Mesothelial cell of epicardium (in vitro differentiated cells): Measurements from ENCODE around the gene LPIN1. TPM values are rescaled to one million over a fixed set of nuclear protein-coding genes. Genes with fewer than 3 reads are reported as not detected.

Source experiments
- DNase-seq, 2 experiments: peaks; one replicate each; pipeline ENCODE4 v3.0.0; 2021; ENCODE audit warnings: low spot score in 2 of 2; ENCODE audit not compliant: unreplicated experiment in 2 of 2
- H3K27ac Mint-ChIP-seq: 2 replicates; pipeline ENCODE4 v1.8.0; 2021; ENCODE audit warnings: mixed read lengths
- H3K27me3 Mint-ChIP-seq: 2 replicates; pipeline ENCODE4 v1.8.0; 2021; ENCODE audit warnings: low read depth, mixed read lengths
- H3K36me3 Mint-ChIP-seq: 2 replicates; pipeline ENCODE4 v1.8.0; 2021; ENCODE audit warnings: mixed read lengths
- H3K4me1 Mint-ChIP-seq: 2 replicates; pipeline ENCODE4 v1.8.0; 2021; ENCODE audit warnings: mixed read lengths
- H3K4me3 Mint-ChIP-seq: 2 replicates; pipeline ENCODE4 v1.8.0; 2021; ENCODE audit warnings: mild to moderate bottlenecking, moderate library complexity, mixed read lengths
- H3K9me3 Mint-ChIP-seq: 2 replicates; pipeline ENCODE4 v1.8.0; 2021; ENCODE audit warnings: mixed read lengths
- CTCF ChIP-seq: fragments of 200-600 bp; sonication (generic); IDR thresholded peaks from one replicate; pipeline ENCODE4 v1.5.0; 2021; ENCODE audit warnings: antibody characterized with exemption; ENCODE audit not compliant: unreplicated experiment
- total RNA-seq: library from RNA; stranded (reverse); gene quantifications from 3 replicates; pipeline ENCODE4 v1.2.1, GENCODE V29; 2021

The LPIN1 gene
- total RNA-seq, 1 donor from 2014 or later: 36.1 TPM

GRCh38 chr2:11824901-11825828 lies 78.7 kb downstream of the LPIN1 start:
- DNase-seq: no peak
- no peak for TF ChIP-seq CTCF
- H3K27ac Mint-ChIP-seq: no peak overlapping the region
- no peak overlapping the region for H3K4me3 Mint-ChIP-seq
- no peaks in the 10 kb centered on the region for H3K27me3 Mint-ChIP-seq
- no peaks in the 10 kb centered on the region for H3K9me3 Mint-ChIP-seq
- H3K36me3 Mint-ChIP-seq: peaks cover 39% of the 10 kb centered on the region
- H3K4me1 Mint-ChIP-seq: peaks cover 16% of the 10 kb centered on the region

- Mint-ChIP-seq H3K9me3 (no peaks in the 10 kb centered on the region), H3K27me3 (no peaks in the 10 kb centered on the region), H3K4me1 (peaks cover 22% of the 10 kb centered on the region), H3K36me3 (peaks cover 27% of the 10 kb centered on the region), H3K4me3 (no peak overlapping the region), H3K27ac (no peak overlapping the region)
- no peak for TF ChIP-seq CTCF
- no peak for DNase-seq
Observed at GRCh38 chr2:11827547-11827946, 81.1 kb downstream of the LPIN1 start.

- TF ChIP-seq CTCF: no peak
- H3K27me3 Mint-ChIP-seq: no peaks in the 10 kb centered on the region
- DNase-seq: no peak
- H3K4me1 Mint-ChIP-seq: peaks cover 15% of the 10 kb centered on the region
- no peak overlapping the region for H3K27ac Mint-ChIP-seq
- H3K4me3 Mint-ChIP-seq: no peak overlapping the region
- H3K36me3 Mint-ChIP-seq: peaks cover 16% of the 10 kb centered on the region
- H3K9me3 Mint-ChIP-seq: peaks cover under 1% of the 10 kb centered on the region
Observed at GRCh38 chr2:11828933-11829323, 82.5 kb downstream of the LPIN1 start.

- DNase-seq: no peak
- H3K4me3 Mint-ChIP-seq: peak overlapping the region; percentile 60
- peaks cover 15% of the 10 kb centered on the region for H3K4me1 Mint-ChIP-seq
- H3K27me3 Mint-ChIP-seq: no peaks in the 10 kb centered on the region
- TF ChIP-seq CTCF: peak; percentile 38
- H3K9me3 Mint-ChIP-seq: peaks cover 5% of the 10 kb centered on the region
- peak overlapping the region; percentile 86 for H3K27ac Mint-ChIP-seq
- H3K36me3 Mint-ChIP-seq: peaks cover 15% of the 10 kb centered on the region
Observed at GRCh38 chr2:11829324-11829946, 83.0 kb downstream of the LPIN1 start.

- no peak for TF ChIP-seq CTCF
- Mint-ChIP-seq H3K27ac (peak overlapping the region; percentile 86), H3K27me3 (no peaks in the 10 kb centered on the region), H3K36me3 (peaks cover 10% of the 10 kb centered on the region), H3K9me3 (peaks cover 12% of the 10 kb centered on the region), H3K4me1 (peaks cover 15% of the 10 kb centered on the region), H3K4me3 (peak overlapping the region; percentile 60)
- DNase-seq: peak; percentile 41 to 77
Observed at GRCh38 chr2:11829947-11830707, 83.7 kb downstream of the LPIN1 start.
